22Rv1 (cell line): ENCODE data around the gene RBBP8NL.

ENCODE experiments used
- CTCF ChIP-seq: fragments of 450-650 bp; IDR thresholded peaks from 2 replicates; pipeline ENCODE4 v1.5.1; 2017; ENCODE audit warnings: mild to moderate bottlenecking
- ZFX ChIP-seq: fragments of 450-650 bp; IDR thresholded peaks from 2 replicates; pipeline ENCODE4 v1.6.1; 2017; ENCODE audit warnings: antibody characterized with exemption, borderline replicate concordance

GRCh38 chr20:62365814-62366369, 61.4 kb downstream of the RBBP8NL start:
- TF ChIP-seq CTCF, result no peak
- TF ChIP-seq ZFX, result no peak
